Embryonic facial prominence (tissue), 1 donor: ENCODE results near the gene AP2B1.
"Not testable (repeated sequence)": the region's sequence is repeated elsewhere in the genome, so short reads cannot be mapped to it uniquely, and the experiment has no call there.

Source experiments
- DNase-seq: peaks from one replicate; pipeline ENCODE4 v3.0.0-alpha.2; 2016; ENCODE audit errors: extremely low spot score

The AP2B1 gene

DNA sequence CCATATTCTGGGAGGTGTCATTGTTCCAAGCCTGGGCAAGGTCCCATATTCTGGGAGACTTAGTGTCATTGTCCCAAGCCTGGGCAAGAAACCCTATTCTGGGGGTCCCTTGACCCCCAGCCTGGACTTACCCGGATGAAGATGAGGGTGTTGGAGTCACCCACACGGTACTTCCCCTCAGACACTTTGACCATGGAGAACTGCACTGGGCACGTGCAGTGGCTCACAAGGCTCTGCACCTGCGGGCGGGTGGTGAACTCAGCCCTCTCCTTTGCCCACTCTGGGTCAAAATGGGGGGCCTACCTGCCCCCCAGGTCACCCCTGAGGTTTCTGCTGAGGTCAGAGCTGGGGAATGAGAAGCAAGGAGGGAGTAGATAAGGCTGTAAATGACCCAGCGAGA lies 161.9 kb downstream of the AP2B1 start:
- no peak for DNase-seq

- DNase-seq: no peak
Observed at GRCh38 chr17:35749560-35750412, 162.7 kb downstream of the AP2B1 start.

GRCh38 chr17:35750526-35751395 lies 163.6 kb downstream of the AP2B1 start:
- DNase-seq: no peak

GRCh38 chr17:35751541-35751940 lies 164.4 kb downstream of the AP2B1 start:
- DNase-seq: not testable (repeated sequence)

DNA sequence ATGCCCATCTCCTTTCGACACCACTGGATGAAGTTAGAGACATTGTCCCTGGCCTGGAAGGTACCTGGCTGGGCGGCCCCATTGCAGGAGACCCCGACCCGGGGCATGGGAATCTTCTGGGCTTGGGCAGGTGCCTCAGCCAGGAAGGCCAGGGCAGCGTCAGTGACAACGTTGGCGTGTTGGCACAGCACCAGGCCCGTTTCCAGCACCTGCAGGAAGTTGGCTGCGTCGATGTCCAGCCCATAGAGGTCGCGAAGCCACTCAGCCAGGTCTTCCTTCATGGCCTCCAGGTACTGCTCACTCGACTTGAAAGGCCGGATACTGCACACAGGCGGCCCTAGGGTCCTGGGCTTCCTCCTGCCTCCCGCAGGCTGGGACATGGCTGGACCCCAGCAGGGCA lies 165.3 kb downstream of the AP2B1 start:
- DNase-seq: no peak

DNA sequence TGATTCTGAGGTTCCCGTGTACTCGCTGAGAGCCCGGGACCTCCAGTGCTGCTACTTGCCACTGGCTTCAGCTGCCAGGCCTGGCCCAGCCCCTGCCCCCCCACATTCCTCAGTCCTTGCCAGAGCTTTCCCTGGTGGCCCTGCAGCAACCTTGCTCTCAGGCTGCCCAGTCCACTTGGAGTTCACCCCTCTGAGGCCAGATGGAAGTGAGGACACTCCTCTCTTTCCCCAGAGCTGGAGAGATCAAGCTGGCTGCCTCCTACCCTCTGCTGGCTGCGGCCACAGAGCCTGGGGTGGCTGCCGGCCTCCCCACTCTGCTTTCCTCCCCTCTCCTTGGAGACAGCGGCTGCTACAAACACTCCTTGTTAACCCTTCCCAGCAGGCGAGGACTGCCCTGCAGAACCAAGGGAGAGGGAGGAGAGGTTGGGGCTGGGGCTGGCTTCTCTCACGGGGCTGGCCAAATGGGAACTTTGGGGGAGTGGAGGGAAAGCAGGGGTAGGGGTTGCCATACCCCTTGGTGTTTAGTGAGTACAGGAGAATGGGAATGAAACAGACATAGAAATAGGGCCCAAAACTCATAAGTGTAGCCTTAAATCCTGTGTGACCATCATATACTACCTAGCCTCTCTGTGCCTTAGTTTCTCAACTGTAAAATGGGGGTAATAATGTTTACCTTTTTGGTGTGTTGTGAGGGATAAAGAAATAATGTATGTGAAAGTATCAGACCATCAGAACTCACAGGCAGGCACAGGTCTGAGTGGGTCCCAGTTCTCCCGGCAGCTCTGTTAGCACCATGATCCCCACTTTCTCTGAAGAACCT lies 166.0 kb downstream of the AP2B1 start, which contains the start of gene GAS2L2:
TSS of gene GAS2L2 (minus strand) at position 295 of the 820 bp plus-strand sequence. CDS start 389 bp downstream, outside the sequence.
- no peak for DNase-seq

- DNase-seq: no peak
Observed at GRCh38 chr17:35757243-35757642, 170.1 kb downstream of the AP2B1 start.

DNA sequence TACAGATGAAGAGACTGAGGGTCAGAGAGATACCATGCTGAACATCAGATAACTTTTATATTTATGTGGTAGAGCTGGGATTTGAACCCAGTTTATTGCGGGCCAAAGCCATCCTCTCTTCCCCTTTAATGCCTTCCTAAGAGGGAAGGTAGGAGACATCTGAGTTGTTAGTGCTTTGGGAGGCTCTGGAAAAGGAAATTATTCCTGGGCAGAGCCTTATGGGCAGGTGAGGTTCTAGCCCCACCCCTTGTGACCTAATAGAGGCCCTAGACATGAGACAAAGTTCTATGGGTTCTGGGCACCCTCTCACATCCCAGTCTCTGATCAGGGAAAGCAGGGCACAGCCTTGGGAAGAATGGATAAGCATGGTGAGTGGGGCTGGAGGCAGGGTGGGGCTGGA lies 173.5 kb downstream of the AP2B1 start, which contains the start of gene C17orf50:
TSS of gene C17orf50 (plus strand) at position 301 of the 400 bp plus-strand sequence. CDS start at position 356, 55 bp downstream.
- DNase-seq: no peak

- DNase-seq: no peak
Observed at GRCh38 chr17:35761601-35762000, 174.5 kb downstream of the AP2B1 start.

DNA sequence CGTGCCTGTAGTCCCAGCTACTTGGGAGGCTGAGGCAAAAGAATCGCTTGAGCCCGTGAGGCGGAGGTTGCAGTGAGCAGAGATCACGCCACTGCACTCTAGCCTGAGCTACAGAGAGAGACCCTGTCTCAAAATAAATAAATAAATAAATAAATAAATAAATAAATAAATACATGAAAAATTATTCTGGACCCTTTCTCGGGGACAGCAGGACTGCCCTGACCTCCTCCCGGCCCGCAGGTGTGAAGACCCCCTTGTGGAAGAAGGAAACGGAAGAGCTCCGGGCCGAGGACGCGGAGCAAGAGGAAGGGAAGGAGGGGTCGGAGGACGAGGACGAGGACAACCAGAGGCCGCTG lies 176.6 kb downstream of the AP2B1 start:
- DNase-seq: no peak

- DNase-seq: peak; percentile 37
Observed at GRCh38 chr17:35764123-35764991, 177.2 kb downstream of the AP2B1 start.

DNA sequence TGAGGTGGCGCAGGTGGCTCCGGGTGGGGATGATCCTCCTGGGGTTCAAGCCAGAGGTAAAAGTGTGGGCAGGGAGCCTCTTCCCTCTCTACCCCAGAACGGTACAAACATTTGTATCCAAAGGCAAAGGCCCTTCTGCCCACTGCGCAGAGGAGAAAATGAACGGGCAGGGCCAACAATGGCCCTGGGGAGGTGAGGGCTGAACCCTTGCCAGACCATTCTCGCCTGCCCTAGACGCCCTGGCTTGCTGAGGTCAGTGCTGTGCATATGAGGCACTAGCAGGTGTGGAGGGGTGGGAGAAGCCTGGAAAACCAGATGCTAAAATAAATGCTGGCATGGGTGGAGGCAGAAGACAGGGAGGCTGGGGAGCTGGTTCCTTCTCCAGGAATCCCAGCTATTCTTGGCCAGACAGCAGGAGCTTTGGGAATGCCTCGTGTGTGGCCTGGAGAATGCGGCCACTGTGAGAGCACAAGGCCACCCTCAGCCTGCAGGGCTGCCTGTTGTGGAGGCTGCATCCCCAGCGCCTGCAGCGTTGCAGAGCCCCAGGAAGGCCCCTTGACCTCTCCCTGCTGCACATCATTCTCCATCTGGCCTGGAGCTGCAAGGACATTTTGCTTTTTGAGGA lies 178.1 kb downstream of the AP2B1 start:
- DNase-seq: no peak

DNA sequence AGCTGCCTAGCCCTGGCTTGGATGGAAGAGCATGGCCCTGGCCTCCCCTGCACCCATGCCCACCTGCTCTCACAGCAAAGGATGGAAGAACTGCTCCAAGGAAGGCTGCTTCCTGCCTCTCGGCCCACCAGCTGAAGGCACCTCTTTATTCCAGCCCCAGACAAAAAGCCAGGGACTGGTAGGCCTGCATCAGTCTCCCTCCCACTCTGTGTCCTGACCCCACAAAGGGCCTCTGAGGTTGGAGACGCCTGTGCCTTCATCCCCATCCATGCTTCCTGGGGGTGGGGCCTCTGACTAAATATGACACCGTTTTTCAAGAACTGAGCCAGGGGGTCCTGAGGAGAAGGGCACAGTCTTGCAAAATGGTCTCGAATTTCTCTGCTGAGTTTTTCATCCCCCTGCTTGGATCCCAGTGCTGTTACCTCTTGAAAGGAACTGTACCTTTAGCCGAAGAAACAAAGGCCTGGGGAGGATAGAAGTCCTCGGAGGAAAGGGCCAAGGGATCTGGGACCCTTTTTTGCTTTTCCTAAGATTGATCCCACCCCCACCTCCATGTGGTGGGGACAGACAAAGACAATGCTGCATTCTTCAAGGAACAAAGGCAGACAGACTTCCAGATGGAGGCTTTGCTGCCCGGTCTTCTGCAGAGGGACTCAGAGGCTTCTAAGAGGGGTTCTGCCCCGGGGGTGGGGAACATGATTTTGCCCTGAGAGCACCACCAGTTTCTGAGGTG lies 178.8 kb downstream of the AP2B1 start:
- no peak for DNase-seq

GRCh38 chr17:35766489-35766877 lies 179.4 kb downstream of the AP2B1 start:
- DNase-seq: no peak

DNA sequence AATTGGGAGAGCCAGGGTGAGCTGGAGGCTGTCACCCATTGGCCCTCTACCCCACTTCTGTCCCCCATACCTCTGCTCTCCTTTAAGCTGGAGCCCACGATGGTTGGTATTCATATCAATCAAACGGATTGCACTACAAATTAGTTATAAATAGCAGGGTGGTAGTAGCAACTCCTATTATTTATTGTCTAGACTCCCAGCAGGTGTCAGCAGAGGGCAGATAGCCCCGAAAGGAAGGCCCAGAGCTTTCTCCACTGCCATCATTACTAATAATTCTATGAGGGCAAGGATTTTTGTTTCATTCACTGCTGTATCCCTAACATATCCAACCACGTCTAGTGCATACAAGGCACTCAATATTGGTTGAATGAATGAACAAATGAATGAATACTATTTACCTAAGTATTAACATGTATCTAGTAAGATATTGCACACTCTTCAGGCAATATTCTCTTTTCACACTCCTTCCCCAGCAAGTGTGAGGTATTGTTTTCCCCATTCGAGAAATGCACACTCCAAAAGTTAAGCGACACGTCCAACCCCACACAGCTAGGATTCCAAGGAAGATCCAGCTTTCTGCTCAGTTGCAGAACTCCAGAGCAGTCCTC lies 179.9 kb downstream of the AP2B1 start:
- no peak for DNase-seq

GRCh38 chr17:35768797-35769196 lies 181.7 kb downstream of the AP2B1 start:
- DNase-seq: no peak

- no peak for DNase-seq
Observed at GRCh38 chr17:35769895-35770486, 182.9 kb downstream of the AP2B1 start.

DNA sequence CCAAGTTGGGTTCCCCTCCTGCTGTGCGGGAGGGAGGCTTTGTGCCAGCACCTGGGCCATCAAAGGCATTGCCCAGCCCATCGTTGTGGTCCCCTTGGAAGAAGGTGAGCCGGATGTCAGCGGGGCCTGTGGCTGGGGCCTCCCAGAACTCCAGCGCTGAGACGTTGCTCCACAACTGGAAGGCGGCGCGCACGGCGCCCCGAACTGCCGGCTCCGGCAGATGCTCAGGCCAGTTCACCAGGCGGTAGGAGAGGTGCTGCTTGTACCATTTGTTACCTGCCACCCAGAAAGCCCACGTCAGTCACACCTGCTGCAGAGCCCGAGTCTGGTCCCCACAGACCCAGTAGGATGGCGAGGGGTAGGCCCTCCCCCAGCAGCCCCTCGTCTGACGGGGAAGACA lies 186.0 kb downstream of the AP2B1 start:
- DNase-seq: no peak
